GM12875 (cell line): ENCODE data around the gene VAMP3.

ENCODE experiments used
- H3K4me3 ChIP-seq: one replicate; pipeline ENCODE4 v1.5.1; 2011; ENCODE audit warnings: low read depth, low read length, control low read depth
- TF ChIP-seq, protein P1 (sequence below): IDR thresholded peaks from 2 replicates; pipeline ENCODE4 v1.5.1; 2011; ENCODE audit warnings: low read depth, mild to moderate bottlenecking, control low read depth, inconsistent platforms, low read length, moderate library complexity, borderline replicate concordance; ENCODE audit not compliant: insufficient read depth

The VAMP3 gene

DNA sequence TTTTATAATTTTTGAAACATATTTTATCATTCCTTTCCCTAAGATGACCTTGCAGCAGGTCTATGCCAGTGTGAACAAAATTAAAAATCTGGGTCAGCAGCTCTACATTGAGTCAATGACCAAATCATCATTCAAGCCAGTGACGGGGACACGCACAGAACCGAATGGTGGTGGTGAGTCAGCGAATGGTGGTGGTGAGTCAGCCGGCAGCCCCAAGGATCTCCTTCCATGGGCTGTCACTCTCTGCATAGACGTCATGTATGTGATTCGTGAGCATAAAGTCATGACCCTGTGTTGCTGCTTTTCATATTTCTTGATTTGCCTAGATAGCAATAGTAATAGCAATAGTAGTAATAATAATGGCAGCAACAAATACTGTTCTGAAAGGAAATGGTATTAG is 39.3 kb downstream of the VAMP3 start:
- TF ChIP-seq, protein P1, sequence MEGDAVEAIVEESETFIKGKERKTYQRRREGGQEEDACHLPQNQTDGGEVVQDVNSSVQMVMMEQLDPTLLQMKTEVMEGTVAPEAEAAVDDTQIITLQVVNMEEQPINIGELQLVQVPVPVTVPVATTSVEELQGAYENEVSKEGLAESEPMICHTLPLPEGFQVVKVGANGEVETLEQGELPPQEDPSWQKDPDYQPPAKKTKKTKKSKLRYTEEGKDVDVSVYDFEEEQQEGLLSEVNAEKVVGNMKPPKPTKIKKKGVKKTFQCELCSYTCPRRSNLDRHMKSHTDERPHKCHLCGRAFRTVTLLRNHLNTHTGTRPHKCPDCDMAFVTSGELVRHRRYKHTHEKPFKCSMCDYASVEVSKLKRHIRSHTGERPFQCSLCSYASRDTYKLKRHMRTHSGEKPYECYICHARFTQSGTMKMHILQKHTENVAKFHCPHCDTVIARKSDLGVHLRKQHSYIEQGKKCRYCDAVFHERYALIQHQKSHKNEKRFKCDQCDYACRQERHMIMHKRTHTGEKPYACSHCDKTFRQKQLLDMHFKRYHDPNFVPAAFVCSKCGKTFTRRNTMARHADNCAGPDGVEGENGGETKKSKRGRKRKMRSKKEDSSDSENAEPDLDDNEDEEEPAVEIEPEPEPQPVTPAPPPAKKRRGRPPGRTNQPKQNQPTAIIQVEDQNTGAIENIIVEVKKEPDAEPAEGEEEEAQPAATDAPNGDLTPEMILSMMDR = no peak
- no peak overlapping the region for H3K4me3 ChIP-seq

DNA sequence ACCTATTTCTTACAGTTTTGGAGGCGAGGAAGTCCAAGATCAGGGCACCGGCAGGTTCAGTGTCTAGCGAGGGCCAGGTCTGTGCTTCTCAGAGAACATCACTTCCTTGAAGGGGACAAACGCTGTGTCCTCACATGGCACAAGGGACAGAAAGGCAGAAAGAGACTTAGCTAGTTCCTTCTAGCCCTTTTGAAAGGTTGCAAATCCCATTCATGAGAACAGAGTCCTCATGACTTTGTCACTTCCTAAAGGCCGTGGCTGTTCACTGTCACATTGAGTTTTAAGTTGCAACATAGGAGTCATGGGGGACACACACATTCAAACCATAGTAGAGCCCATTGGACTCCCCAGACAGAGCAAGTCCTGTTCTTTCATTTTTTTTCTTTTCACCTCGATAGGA is 40.4 kb downstream of the VAMP3 start:
- TF ChIP-seq, protein P1 = no peak

DNA sequence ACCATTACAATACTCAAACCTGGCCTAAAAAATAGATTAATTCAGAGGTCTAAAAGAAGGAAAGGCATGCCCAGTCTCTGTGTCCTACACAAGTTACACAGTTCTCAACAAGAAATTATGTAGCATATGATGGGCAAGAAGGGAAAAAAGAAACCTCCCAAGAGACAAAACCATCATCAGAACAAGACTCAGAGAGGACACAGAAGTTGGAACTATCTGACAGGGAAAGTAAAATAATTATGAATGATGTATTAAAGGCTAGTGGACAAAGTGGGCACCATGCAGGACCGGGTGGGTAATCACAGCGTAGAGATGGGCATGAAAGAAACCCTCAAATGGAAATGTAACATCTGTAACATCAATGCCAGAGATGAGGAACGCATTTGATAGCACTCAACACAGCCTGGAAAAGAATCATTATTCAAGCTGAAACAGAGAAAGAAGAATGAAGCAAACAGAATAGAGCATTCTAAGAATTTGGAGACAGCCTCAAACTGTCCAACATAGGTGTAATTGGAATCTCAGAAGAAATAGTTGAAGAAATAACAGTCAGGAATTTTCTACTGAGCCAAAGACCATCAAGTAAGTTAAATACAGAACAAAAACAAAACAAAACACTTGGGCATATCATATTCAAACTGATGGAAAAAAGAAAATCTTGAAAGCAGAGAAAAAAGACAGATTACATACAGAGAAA is 42.7 kb downstream of the VAMP3 start:
- TF ChIP-seq, protein P1 = no peak
- no peak overlapping the region for H3K4me3 ChIP-seq

More for the DNA sequence above, 40.4 kb downstream of the VAMP3 start:
- no peak overlapping the region for H3K4me3 ChIP-seq

DNA sequence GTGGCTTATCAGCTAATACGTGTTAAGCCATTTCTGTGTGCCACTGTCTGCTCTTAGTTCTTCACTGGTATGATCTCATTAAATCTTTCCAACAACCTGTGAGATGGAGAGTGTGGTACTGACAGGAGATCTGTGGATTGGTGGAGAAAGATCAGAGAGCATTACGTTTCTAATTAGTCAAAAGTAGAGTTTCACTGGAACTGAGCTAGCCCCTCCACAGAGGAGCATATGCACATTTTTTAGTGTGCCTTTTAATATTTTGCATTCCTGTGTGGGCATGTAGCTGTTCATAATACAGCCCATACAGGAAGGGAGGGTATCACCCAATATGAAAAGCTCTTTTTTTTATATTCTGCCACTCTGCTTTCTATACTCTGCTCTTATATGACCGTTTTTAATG is 50.2 kb downstream of the VAMP3 start:
- TF ChIP-seq, protein P1 = no peak
- no peak overlapping the region for H3K4me3 ChIP-seq

DNA sequence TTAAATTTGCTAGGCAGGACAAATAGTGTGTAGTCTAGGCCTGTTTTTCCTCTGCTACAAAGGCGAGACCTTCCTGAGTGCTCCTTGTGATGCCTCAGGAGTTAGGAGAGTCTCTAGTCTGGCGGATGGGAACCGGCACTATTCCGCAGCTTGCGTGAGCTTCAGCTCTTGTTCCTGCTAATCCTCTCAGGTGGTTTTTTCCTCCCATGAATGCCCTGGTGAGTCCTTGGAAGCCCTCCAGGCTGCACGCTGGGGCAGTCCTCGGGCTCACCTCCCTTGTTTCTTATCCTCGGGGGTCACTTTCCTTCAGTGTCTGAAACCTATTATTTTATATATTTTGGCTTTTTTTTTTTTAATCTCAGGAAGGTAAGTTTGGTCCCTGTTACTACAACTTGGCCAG is 53.6 kb downstream of the VAMP3 start:
- H3K4me3 ChIP-seq = no peak overlapping the region
- TF ChIP-seq, protein P1 = no peak

DNA sequence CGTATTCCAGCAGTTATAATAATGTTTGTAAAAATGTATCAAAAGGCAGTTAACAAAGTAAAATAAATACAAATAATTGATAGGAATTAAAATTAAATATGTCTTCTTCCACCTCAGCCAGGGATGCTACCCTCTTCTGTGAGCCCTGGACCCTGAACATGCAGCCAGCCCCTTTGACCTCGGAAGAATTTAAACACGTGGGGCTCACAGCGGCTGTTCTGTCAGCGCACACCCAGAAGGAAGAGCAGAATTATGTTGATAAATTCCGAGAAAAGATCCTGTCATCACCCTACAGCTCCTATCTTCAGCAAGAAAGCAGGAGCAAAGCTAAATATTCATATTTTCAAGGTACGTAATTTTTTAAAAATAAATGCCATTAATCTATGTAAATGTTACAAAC is 55.3 kb downstream of the VAMP3 start:
- TF ChIP-seq, protein P1 = no peak
- H3K4me3 ChIP-seq = peak overlapping the region; percentile 68

DNA sequence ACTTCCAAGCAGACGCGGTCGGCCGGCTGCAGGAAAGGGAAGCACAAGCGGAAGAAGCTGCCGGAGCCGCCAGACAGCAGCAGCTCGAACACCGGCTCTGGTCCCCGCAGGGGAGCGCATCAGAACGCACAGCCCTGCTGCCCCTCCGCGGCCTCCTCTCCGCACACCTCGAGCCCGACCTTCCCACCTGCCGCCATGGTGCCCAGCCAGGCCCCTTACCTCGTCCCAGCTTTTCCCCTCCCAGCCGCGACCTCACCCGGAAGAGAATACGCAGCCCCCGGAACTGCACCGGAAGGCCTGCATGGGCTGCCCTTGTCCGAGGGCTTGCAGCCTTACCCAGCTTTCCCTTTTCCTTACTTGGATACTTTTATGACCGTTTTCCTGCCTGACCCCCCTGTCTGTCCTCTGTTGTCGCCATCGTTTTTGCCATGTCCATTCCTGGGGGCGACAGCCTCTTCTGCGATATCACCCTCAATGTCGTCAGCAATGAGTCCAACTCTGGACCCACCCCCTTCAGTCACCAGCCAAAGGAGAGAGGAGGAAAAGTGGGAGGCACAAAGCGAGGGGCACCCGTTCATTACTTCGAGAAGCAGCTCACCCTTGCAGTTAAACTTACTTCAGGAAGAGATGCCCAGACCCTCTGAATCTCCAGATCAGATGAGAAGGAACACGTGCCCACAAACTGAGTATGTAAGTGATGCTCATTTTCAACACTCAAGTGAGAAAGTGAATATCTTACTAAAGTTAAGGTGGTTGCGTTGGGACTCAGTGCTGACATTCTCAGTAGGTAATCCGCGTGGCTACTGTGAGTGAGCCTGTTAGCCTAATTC is 56.2 kb downstream of the VAMP3 start:
- H3K4me3 ChIP-seq = peak overlapping the region; percentile 68
- TF ChIP-seq, protein P1 = no peak
